SHP77 treated with DMSO at 0.1 percent for 48 hours (cell line): ENCODE measurements around the gene KLHL14.
"Not testable (repeated sequence)": the region's sequence is repeated elsewhere in the genome, so short reads cannot be mapped to it uniquely, and the experiment has no call there.

Source experiments
- DNase-seq: peaks from one replicate; lab custom pipeline; 2025; lab: John Stamatoyannopoulos, UW

The KLHL14 gene

DNA sequence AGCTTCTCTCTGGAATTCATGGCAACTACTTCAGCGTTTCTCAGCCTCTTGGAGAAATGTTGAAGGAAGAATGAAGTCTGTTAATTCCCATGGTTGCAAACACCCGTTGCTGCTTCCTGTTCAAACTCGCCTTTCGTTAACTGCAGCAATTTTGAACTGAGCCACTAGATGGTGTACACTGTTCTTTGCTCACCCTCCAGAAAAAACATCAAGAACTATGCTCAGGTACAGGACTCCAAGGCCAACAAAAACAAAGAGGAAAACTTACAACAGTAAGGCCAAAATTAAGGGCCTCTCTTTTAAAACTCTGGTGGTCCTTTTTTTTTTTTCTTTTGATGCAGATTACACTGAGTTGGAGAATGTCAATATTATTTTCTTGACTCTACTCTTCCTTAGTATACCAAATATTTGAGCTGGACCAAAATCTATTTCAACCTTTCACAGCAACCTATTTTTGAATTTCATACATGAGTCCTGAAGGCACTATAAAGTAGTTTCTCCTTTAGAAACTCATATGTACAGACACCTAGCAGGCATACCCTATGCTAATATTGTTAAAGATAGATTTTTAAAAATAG is 58.2 kb downstream of the KLHL14 start:
- DNase-seq: peak; percentile 63

- DNase-seq: no peak
These were observed 60.0 kb downstream of the KLHL14 start for GRCh38 chr18:32712860-32713259.

GRCh38 chr18:32711862-32712261 is 61.0 kb downstream of the KLHL14 start:
- no peak for DNase-seq

DNA sequence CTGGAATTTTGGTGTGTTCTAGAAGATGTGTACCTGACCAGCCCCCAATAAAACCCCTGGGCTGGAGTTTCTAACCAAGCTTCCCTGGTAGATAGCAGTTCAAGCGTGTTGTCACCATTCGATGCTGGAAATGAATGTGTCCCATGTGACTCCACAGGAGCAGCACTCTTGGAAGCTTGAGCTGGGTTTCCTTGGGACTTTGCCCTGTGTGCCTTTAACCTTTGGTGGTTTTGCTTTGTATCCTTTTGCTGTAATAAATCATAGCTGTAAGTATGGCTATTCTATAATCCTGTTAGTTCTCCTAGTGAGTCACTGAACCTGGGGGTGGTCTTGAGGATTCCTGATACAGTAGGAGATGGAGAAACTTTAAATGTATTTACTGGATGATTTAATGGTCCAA is 65.2 kb downstream of the KLHL14 start:
- no peak for DNase-seq

DNA sequence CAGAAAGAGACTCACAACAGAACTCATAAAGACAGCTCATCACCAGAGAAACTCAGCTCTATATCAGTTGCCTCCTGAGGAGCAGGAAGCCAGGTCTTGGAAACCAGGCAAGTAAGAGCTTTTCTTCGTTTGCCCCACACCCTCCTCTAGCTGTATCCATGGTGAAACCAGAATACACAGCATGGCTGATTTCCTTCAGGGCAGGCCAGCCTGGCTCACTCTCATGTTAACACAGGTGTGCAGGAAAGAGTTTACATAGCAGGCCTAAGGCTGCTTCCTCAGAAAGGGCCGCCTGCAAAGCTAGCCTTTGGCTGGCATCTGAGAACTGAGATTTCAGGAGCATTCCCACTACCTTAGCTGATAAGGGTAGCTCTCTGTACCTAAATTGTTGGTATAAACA is 65.7 kb downstream of the KLHL14 start:
- no peak for DNase-seq

DNA sequence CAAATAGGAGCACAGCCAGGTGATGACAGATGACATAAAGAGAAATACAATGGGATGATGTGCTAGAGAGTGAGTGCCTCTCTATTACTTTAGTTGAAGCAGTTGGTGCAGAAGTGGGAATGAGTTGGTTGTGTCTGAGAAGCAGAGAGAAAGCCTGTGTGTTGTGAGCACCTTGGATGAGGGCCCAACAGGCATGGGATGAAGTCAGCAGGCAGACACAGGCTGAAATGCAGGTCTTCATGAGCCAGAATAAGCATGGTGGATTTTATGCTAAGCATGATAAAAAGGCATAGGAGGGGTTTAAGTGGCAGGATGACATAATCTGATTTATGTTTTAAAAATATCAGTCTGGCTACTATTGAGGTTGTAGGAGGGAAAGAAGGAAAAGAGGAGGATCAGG is 71.5 kb downstream of the KLHL14 start:
- no peak for DNase-seq

DNA sequence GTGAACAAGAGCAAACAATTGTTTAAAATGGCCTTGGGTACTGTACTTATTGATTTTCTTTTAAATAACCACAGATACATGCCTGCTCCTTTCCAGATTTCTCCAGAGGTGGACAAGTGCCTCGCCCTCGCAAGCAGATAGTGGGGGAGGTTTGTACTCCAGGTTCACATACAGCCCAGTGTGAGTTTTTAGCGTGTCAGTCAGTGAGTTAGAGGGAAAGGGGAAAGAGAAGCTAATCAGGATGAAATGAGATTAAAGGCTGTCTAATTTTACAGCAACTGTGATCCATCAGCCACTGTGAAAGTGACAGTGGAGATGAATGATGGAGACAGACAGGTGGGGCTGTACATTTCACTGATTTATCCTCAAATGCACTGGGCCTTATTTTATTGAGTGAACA is 74.7 kb downstream of the KLHL14 start:
- DNase-seq: no peak

GRCh38 chr18:32696376-32696775 is 76.4 kb downstream of the KLHL14 start:
- DNase-seq: no peak

GRCh38 chr18:32695534-32695933 is 77.3 kb downstream of the KLHL14 start:
- no peak for DNase-seq

- no peak for DNase-seq
These were observed 84.0 kb downstream of the KLHL14 start for GRCh38 chr18:32688821-32689220.

GRCh38 chr18:32684940-32685339 is 87.9 kb downstream of the KLHL14 start:
- no peak for DNase-seq

DNA sequence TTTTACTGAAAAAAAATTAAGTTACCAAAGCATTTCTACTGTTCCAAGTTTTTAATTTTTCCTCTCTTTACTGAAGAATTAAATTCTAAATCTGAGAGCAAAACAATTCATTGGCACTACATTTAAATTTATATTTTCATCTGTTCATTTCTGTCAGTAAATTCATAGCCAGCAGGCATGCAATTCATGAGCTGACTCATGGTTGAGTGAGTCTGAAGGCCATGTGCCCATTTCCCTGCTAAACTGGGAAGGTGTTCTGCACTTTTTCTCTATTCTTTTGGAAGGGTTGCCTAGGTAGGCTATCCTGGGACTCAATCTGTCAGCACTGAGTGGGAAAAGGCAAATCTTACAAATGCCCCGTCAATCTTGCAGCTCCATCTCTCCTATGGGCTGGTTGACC is 88.7 kb downstream of the KLHL14 start:
- no peak for DNase-seq

GRCh38 chr18:32683044-32683443 is 89.8 kb downstream of the KLHL14 start:
- no peak for DNase-seq

GRCh38 chr18:32677578-32677977 is 95.2 kb downstream of the KLHL14 start:
- no peak for DNase-seq

DNA sequence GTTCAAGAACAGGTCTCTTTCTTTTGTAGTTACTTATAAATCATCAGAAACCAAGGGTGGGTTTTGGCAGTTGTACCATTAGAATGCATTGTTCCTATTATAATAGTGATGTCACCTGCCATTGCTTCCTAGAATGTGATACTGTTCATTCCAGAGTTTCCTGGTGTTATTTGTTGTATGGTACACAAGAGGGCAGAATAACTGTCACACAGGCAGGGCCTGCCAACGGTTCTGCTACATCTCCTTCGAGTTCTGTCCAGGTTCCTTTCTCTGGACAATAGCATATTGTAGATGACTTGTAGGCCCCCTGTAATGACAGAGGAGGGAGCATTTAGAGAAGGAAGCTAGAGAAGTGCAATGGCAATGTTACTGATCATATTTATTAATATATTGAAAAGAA is 98.3 kb downstream of the KLHL14 start:
- peak; percentile 11 for DNase-seq

GRCh38 chr18:32672398-32672797 is 100.4 kb downstream of the KLHL14 start:
- no peak for DNase-seq

DNA sequence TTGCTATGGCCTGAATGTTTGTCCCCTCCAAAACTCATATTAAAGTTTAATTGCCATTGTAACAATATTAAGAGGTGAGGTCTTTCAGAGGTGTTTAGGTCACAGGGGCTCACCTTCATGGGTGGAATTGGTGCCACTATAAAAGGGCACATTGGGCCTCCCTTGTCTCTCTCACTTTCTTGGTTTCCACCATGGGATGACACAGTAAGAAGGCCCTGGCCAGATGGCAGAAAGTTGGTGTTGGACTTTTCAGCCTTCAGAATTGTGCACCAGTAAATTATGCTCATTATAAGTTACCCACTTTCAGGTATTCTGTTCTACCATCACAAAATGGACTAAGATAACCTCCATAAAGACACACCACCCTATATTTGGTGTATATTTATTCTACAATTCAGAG is 102.1 kb downstream of the KLHL14 start:
- no peak for DNase-seq

DNA sequence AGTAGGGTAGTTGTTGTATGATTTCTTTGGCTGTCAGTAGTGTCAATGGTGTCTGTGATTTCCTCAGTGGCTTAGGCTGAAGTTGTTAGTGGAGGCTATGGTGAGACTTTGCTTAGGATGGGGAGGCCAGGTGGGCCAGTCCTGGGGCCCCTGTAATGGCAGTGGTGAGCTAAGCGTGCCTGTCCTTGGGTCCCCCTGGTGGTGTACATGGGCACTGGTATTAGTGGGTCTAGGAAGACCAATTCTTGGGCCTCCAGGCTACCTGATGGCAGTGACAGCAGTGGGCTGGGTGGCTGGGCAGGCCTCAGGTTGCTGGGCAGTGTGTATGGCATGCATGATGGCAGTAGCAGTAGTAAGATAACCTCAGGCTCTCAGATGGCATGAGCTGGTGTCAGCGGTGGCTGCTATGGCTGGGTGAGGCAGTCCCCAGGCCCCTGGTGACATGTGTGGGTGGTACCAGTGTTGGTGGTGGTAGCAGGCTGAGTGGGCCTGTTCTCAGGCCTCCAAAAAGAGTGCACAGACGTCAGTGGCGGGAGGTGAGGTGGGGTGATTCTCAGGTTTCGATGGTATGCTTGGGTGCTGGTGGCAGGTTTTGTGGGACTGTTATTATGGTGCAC is 103.2 kb downstream of the KLHL14 start:
- no peak for DNase-seq

DNA sequence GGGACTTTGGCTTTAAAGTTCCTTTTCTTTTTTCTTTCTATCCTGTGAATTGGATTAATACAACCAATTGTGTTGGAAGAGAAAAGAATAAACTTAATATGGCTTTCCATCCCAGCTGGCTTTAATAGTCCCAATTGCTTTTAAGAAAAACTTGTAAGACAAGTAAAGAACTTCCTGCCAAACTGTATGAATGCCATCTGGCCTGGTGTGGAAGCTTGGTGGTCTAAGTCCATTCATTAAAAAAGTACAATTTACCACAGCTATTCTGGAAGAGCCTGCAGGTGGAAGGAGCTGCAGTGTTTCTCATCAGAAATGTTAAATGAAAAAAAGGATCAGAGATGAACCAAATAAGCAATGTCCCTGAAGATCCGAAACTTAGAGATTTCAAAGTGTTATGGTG is 103.9 kb downstream of the KLHL14 start:
- no peak for DNase-seq

DNA sequence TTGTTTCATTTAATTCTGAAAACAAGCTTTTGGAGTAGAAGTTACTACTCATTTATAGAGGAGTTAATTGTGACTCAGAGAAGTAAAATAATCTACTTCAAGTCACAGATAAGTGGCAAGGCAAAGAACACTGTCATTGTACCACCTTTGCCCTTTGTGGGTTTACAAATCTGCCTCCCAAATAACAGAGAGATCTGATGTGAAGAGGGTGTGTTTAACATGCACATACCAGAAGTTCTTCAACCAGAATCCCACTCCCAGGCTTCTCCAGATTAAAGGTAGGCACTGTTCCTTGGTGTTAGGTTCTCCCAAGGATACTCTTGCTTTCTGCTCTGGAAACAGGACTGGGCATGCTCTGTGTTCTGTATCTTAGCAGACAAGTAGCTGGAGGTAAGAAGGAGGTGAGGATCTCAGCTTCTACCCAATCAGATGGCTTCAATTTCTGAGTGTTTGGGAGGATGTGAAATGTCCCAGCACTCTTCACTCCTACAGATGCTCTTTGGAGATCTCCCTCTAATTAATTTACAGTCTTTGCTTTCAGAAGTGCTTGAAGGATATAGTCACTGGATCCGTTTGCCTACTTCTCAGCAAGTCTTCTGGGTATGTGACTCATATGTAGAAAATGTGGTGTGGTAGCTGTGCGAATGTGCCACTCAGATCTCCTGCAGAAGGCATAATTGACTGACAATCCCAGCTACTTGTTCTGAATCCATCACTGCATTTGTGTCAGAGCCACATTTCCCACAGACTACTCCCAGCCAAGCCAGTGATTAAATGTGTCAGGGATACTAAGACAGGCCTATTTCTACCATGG is 111.1 kb downstream of the KLHL14 start:
- no peak for DNase-seq

DNA sequence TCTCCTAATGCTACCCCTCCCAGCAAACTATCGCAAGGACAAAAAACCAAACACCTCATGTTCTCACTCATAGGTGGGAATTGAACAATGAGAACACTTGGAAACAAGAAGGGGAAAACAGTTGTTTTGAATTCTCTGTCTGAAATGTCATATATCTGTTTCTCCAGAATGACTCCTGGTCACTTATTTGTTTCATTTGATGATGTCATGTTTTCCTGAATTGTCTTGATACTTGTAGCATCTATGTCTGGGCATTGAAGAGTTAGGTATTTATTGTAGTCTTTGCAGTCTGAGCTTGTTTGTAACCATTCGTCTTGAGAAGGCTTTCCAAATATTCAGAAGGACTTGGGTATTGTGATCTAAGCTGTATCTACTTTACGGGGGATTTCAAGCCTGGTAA is 118.3 kb downstream of the KLHL14 start:
- not testable (repeated sequence) for DNase-seq

DNA sequence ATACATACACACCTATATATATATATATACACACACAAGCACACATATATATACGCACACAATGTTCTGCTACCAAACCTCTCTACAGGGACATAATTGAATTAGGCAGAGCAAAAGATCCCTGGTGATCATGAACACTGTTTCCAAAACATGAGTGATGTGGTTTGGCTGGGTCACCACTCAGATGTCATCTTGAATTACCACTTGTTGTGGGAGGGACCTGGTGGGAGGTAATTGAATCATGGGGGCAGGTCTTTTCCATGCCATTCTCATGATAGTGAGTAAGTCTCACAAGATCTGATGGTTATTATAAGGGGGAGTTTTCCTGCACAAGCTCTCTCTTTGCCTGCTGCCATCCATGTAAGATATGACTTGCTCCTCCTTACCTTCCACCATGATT is 135.2 kb downstream of the KLHL14 start:
- DNase-seq: not testable (repeated sequence)

DNA sequence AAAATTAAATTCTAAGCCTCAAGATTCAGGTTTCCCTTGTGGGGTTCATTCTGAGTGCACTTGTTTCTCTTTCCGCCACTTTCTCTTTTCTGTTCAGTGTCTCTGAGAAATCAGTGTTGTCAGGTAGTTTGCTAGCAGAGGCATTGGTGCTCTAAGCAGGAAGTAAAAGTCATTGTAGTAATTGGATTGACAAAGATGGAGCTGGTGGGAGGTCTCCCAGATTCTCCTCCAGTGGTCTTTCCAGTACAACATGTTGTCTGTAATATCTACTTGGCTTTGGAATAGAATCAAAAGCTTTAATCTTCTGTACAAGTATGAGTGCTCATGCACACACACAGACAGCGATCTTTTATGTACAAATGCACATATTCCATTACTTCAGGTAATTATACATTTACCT is 135.6 kb downstream of the KLHL14 start:
- no peak for DNase-seq
